ENCODE data around the gene SCGB3A2. TPM values are rescaled to one million over a fixed set of nuclear protein-coding genes. Genes with fewer than 3 reads are reported as not detected.

SCGB3A2 gene
- total and polyA plus RNA-seq, 8 donors = 0.24 to 0.76 TPM; not detected in 6

DNA sequence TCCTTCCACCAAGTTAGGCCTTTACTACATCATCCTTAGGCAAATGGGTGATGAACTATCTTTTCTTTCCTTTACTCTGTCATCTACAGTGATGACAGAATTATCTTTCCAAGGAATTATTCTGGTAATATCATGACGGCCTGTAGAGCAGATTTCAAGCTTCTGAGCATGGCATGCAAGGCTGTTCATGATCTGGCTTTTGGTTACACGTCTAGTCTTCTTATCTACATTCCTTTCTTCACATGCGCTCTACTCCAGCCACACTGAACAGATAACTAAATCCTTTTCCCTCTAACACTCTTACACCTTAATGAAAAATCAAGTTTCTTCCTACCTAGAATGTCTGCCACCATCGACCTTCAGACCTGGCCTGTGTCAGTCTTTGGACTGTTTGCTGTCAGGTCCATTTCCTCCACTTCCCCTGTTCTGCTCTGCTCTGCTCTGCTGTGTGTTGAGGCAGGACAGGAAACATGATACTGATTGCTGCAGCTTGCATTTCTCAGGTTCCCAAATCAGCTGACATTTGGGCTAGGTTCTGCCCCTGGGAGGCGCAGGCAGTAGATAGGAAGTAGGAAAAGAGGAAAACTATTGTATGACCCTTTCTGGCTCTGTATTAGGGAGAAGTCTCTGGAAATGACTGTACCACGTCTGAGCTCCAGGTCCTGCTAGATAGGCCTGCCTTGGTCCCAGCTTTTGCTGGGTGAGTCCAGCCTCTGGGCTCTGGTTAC lies 4.2 kb downstream of the SCGB3A2 start:
- FAIRE-seq (no peak), ATAC-seq (no peak)

DNA sequence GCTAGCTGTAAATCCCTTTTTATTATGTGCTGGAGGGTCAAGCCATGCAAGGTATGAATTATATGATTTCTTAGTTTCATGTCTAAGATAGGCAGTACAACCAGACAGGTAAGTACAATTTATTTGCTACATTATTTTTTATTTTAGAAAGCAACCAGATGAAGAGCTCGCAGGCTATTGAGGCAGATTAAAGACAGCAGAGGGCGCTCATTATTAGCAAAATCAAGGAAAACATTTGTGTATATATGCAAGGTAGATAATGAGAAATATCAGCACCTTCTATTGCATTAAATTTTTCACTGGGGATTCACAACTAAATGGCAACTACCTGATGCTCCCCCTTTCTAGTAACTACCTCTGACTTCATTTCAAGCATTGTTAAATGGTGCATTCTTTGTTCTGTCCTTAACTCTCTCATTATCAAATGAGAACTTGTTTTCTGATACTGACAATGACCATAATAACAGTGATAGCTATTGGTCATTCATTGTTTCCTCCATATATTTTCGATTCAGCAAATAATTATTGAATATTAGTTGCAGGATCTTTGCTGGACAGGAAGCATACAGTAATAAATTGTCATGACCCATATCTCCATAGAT lies 8.6 kb downstream of the SCGB3A2 start:
- WGBS, 2 donors = 1 to 8% methylated on average over 3 of the region's 3 CpGs
- FAIRE-seq = no peak
- intact Hi-C loops (cut with DNase I) = loop anchor here in 1 of 3 donors (5.0 kb wide), 1 partner anchor 45 kb away; no protein-coding TSS in a partner anchor
- no peaks in the 10 kb centered on the region for H3K4me1 ChIP-seq
- TF ChIP-seq, protein P1, sequence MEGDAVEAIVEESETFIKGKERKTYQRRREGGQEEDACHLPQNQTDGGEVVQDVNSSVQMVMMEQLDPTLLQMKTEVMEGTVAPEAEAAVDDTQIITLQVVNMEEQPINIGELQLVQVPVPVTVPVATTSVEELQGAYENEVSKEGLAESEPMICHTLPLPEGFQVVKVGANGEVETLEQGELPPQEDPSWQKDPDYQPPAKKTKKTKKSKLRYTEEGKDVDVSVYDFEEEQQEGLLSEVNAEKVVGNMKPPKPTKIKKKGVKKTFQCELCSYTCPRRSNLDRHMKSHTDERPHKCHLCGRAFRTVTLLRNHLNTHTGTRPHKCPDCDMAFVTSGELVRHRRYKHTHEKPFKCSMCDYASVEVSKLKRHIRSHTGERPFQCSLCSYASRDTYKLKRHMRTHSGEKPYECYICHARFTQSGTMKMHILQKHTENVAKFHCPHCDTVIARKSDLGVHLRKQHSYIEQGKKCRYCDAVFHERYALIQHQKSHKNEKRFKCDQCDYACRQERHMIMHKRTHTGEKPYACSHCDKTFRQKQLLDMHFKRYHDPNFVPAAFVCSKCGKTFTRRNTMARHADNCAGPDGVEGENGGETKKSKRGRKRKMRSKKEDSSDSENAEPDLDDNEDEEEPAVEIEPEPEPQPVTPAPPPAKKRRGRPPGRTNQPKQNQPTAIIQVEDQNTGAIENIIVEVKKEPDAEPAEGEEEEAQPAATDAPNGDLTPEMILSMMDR (IDR thresholded peaks at IDR 0.05) = peak in 3 of 4 donors; percentile 30 to 54 (median 42)
- ATAC-seq = peak; percentile 66 to 87 (median 78)
- H3K27me3 ChIP-seq = no peaks in the 10 kb centered on the region
- no peaks in the 10 kb centered on the region for H3K36me3 ChIP-seq
- no peak overlapping the region for H3K4me3 ChIP-seq
- no peak overlapping the region for H3K27ac ChIP-seq
- DNase-seq = peak in 2 of 6 donors; percentile 10 to 41
- H3K9me3 ChIP-seq = no peaks in the 10 kb centered on the region

More for the DNA sequence above, 4.2 kb downstream of the SCGB3A2 start:
- Histone ChIP-seq H3K27me3 (no peaks in the 10 kb centered on the region), H3K9me3 (no peaks in the 10 kb centered on the region), H3K4me3 (no peak overlapping the region), H3K27ac (no peak overlapping the region), H3K36me3 (no peaks in the 10 kb centered on the region), H3K4me1 (no peaks in the 10 kb centered on the region)
- WGBS, 2 donors = 60 to 69% methylated on average over 6 of the region's 6 CpGs
- intact Hi-C loops (cut with DNase I) = no loop called here
- TF ChIP-seq, protein P1 (IDR thresholded peaks at IDR 0.05) = no peak
- DNase-seq = no peak

DNA sequence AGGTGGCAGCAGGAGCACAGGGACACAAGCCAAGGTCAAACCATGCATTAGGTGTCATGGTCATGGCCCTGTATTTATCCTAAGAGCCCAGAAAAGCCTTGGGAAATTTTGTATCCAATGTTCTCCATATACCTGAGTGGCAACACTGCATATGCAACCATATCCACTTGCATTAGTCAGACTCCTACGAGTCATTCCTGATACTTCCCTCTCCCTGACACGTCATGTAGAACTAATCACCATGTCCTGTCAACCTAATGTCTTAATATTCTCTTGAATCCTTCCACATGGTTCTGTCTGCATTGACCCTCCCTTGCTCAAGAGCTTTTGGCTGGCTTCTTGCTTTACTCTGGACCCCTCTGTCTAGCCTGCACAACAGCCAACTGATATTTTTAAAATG lies 9.4 kb downstream of the SCGB3A2 start:
- DNase-seq (no peak), FAIRE-seq (no peak), ATAC-seq (peak in 1 of 4 donors; percentile 29)
- WGBS, 2 donors = 84 to 90% methylated on average over 2 of the region's 2 CpGs
- Histone ChIP-seq H3K36me3 (no peaks in the 10 kb centered on the region), H3K27ac (no peak overlapping the region), H3K4me1 (no peaks in the 10 kb centered on the region), H3K4me3 (no peak overlapping the region), H3K9me3 (no peaks in the 10 kb centered on the region), H3K27me3 (no peaks in the 10 kb centered on the region)
- TF ChIP-seq, protein P1 (IDR thresholded peaks at IDR 0.05) = no peak
- intact Hi-C loops (cut with DNase I) = loop anchor here in 1 of 3 donors (5.0 kb wide), 1 partner anchor 44 kb away; no protein-coding TSS in a partner anchor

DNA sequence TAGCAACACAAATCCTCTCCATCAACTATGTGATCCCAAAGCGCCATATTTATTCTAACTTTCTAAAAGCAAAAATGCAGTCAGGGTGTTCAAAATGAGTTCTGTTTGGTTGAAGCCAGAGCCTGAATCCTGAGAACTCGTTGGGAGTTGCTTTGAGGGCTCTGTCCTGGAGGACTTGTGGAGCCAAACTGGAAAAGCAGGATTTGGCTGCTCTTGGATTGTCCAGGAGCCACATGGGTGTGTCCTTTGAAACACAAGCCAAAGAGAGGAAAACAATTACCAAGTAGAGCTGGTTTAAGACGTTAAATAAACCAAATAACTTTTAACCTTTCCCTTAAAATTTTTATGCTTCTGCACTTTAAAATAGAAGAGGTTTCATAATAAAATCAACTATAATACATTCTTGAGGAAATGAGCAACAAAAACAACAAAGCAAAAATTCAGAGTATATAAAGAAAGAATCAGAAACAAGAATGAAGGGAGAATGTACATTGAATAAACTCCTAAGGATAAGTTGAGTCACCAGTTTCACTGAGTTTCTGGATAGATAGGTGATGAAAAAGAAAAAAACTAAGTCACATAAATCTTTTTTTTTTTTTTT lies 14.3 kb downstream of the SCGB3A2 start:
- TF ChIP-seq, protein P1 (IDR thresholded peaks at IDR 0.05) = no peak
- no peak overlapping the region for H3K4me3 ChIP-seq
- no peak for DNase-seq
- no peak for FAIRE-seq
- intact Hi-C loops (cut with DNase I) = no loop called here
- ATAC-seq = peak in 3 of 4 donors; percentile 41 to 73 (median 70)
- H3K4me1 ChIP-seq = no peaks in the 10 kb centered on the region
- no peaks in the 10 kb centered on the region for H3K36me3 ChIP-seq
- no peak overlapping the region for H3K27ac ChIP-seq
- WGBS, 2 donors = 39 to 40% methylated on average over 3 of the region's 3 CpGs
- H3K27me3 ChIP-seq = no peaks in the 10 kb centered on the region
- no peaks in the 10 kb centered on the region for H3K9me3 ChIP-seq
